HG03175 (cell line): ENCODE results near the gene FAM114A2.

Experiments used
- ATAC-seq: cut with Tn5 transposase; IDR thresholded peaks from one replicate; pipeline ENCODE4 v1.9.1; 2021; ENCODE audit warnings: mild to moderate bottlenecking, moderate library complexity; ENCODE audit not compliant: unreplicated experiment

Gene FAM114A2

GRCh38 chr5:153952057-153952456 is 86.7 kb downstream of the FAM114A2 start:
- no peak for ATAC-seq

GRCh38 chr5:153941265-153941664 is 97.4 kb downstream of the FAM114A2 start:
- no peak for ATAC-seq
